PC-3 (cell line): ENCODE measurements around the gene PTPMT1. TPM values are rescaled to one million over a fixed set of nuclear protein-coding genes. Genes with fewer than 3 reads are reported as not detected.
A peak's percentile ranks its signal among the peaks of the same experiment; 100 is the strongest.

ENCODE experiments used
- ATAC-seq: fragments of 200-7000 bp; cut with Tn5 transposase; 2 replicates; pipeline ENCODE4 v1.9.1; 2020; ENCODE audit warnings: mild to moderate bottlenecking, moderate library complexity
- BruUV-seq: library from RNA; stranded (reverse); fragments of 400-500 nt; replicated peaks from 2 replicates; lab custom pipeline; 2021; lab: Mats Ljungman, UMichigan
- CTCF ChIA-PET: fragments of 300-600 bp; sonication (Branson Sonifier 250); formaldehyde crosslinking; loops from one replicate; lab custom pipeline; 2022; ENCODE audit warnings: antibody characterized with exemption; lab: Charles Lee
- POLR2A ChIA-PET: fragments of 300-600 bp; sonication (Branson Sonifier 250); formaldehyde crosslinking; loops from one replicate; lab custom pipeline; 2022; ENCODE audit warnings: antibody characterized with exemption; ENCODE audit not compliant: unreplicated experiment; lab: Charles Lee
- DNase-seq: peaks from one replicate; pipeline ENCODE4 v3.0.0-alpha.2; 2015
- H2AFZ ChIP-seq: fragments of 300-600 bp; sonication (generic); 2 replicates; pipeline ENCODE4 v1.6.0; 2016; ENCODE audit warnings: antibody characterized with exemption, low read length
- H3F3A ChIP-seq: fragments of 300-600 bp; sonication (generic); one replicate; pipeline ENCODE4 v1.6.0; 2017; ENCODE audit warnings: antibody characterized with exemption, low read length, control low read depth, mild to moderate bottlenecking; ENCODE audit not compliant: unreplicated experiment
- H3K27ac ChIP-seq: fragments of 300-600 bp; sonication (generic); 2 replicates; pipeline ENCODE4 v1.5.1; 2016; ENCODE audit warnings: mild to moderate bottlenecking, low read length
- H3K27me3 ChIP-seq: fragments of 300-600 bp; sonication (generic); 2 replicates; pipeline ENCODE4 v1.6.1; 2016; ENCODE audit warnings: low read length, mixed read lengths
- H3K36me3 ChIP-seq: fragments of 300-600 bp; sonication (generic); 2 replicates; pipeline ENCODE4 v1.6.1; 2016; ENCODE audit warnings: low read depth, mixed run types, low read length, mixed read lengths
- H3K4me1 ChIP-seq: fragments of 300-600 bp; sonication (generic); 2 replicates; pipeline ENCODE4 v1.5.1; 2016; ENCODE audit warnings: low read length; ENCODE audit not compliant: insufficient read depth
- H3K4me2 ChIP-seq: fragments of 300-600 bp; sonication (generic); 2 replicates; pipeline ENCODE4 v1.6.0; 2016; ENCODE audit warnings: low read length
- H3K4me3 ChIP-seq: fragments of 300-600 bp; sonication (generic); 2 replicates; pipeline ENCODE4 v1.5.1; 2016; ENCODE audit warnings: mild to moderate bottlenecking, low read length, mixed read lengths
- H3K79me2 ChIP-seq: fragments of 300-600 bp; sonication (generic); 2 replicates; pipeline ENCODE4 v1.6.1; 2017; ENCODE audit warnings: low read length, mixed read lengths
- H3K9ac ChIP-seq: fragments of 300-600 bp; sonication (generic); 2 replicates; pipeline ENCODE4 v1.6.0; 2016; ENCODE audit warnings: mild to moderate bottlenecking, low read length
- H3K9me2 ChIP-seq: fragments of 300-600 bp; sonication (generic); replicated peaks from 2 replicates; pipeline ENCODE4 v1.6.1; 2016; ENCODE audit warnings: mixed run types, low read length, mixed read lengths
- H3K9me3 ChIP-seq: fragments of 300-600 bp; sonication (generic); 2 replicates; pipeline ENCODE4 v1.6.1; 2016; ENCODE audit warnings: low read length, mixed read lengths
- H4K20me1 ChIP-seq: fragments of 300-600 bp; sonication (generic); 2 replicates; pipeline ENCODE4 v1.6.1; 2016; ENCODE audit warnings: low read length, mixed read lengths
- CTCF ChIP-seq: fragments of 300-600 bp; sonication (generic); conservative IDR thresholded peaks from 2 replicates; pipeline ENCODE4 v1.5.1; 2017; ENCODE audit warnings: antibody characterized with exemption, low read depth, mild to moderate bottlenecking, low read length
- EZH2 ChIP-seq: fragments of 300-600 bp; sonication (generic); IDR thresholded peaks from one replicate; pipeline ENCODE4 v1.6.1; 2017; ENCODE audit warnings: antibody characterized with exemption, mild to moderate bottlenecking, low read length; ENCODE audit not compliant: unreplicated experiment
- EZH2phosphoT487 ChIP-seq: fragments of 300-600 bp; sonication (generic); IDR thresholded peaks from 2 replicates; pipeline ENCODE4 v1.6.1; 2018; ENCODE audit warnings: mild to moderate bottlenecking, antibody characterized with exemption, low read length, borderline replicate concordance
- intact Hi-C: fragments of 100-400 bp; cut with micrococcal nuclease; formaldehyde crosslinking; loops from 2 replicates; pipeline ENCODE4 v1.9.0; 2023
- total RNA-seq: library from RNA; depleted of rRNA; stranded (reverse); fragments of >200 nt; gene quantifications from 2 replicates; pipeline ENCODE4 v1.2.3, GENCODE V29; 2014

Gene PTPMT1
- total RNA-seq, 1 experiment from 2014 or later = 212 TPM

- CTCF ChIA-PET = no interaction called here
- BruUV-seq = no TSS peak
- Histone ChIP-seq H3K27ac (peak overlapping the region; percentile 91), H3K9me2 (no peaks in the 10 kb centered on the region), H3K4me3 (peak overlapping the region; percentile 46; the same call in 1 of the 2 replicates), H3K9me3 (no peaks in the 10 kb centered on the region), H4K20me1 (peaks cover 32% of the 10 kb centered on the region), H3K27me3 (no peaks in the 10 kb centered on the region), H3K9ac (peak overlapping the region; percentile 57), H3K4me1 (peaks cover 38% of the 10 kb centered on the region), H3F3A (no peaks in the 10 kb centered on the region), H2AFZ (no peak overlapping the region), H3K4me2 (peak overlapping the region; percentile 75), H3K79me2 (peaks cover 93% of the 10 kb centered on the region), H3K36me3 (no peaks in the 10 kb centered on the region; the same call in 1 of the 2 replicates)
- intact Hi-C loops = loop anchor here (2.0 kb wide), 1 partner anchor 14 kb away; no protein-coding TSS in a partner anchor
- no peak for ATAC-seq
- no peak for DNase-seq
- POLR2A ChIA-PET = no interaction called here
- no peak for TF ChIP-seq CTCF
- TF ChIP-seq EZH2 = no peak
- TF ChIP-seq EZH2phosphoT487 = no peak
Measured at GRCh38 chr11:47538741-47539565, 26.4 kb upstream of the PTPMT1 start.

GRCh38 chr11:47539681-47540039 lies 25.7 kb upstream of the PTPMT1 start:
- Histone ChIP-seq H3K4me3 (peak overlapping the region; percentile 46; the same call in 1 of the 2 replicates), H3K9ac (peak overlapping the region; percentile 57), H3K36me3 (no peaks in the 10 kb centered on the region; the same call in 1 of the 2 replicates), H3K27me3 (no peaks in the 10 kb centered on the region), H3K9me3 (no peaks in the 10 kb centered on the region), H3F3A (no peaks in the 10 kb centered on the region), H2AFZ (no peak overlapping the region), H3K27ac (peak overlapping the region; percentile 91), H3K4me2 (peak overlapping the region; percentile 75), H3K79me2 (peaks cover 93% of the 10 kb centered on the region), H4K20me1 (peaks cover 32% of the 10 kb centered on the region), H3K9me2 (no peaks in the 10 kb centered on the region), H3K4me1 (peaks cover 38% of the 10 kb centered on the region)
- ChIA-PET POLR2A (interaction anchor here (0.5 kb wide), 1 partner anchor 39 kb away, joined by 5 read pairs; the partner anchor contains the start of genes KBTBD4 and NDUFS3), CTCF (interaction anchor here (0.7 kb wide), 1 partner anchor 15 kb away, joined by 7 read pairs; no protein-coding TSS in a partner anchor)
- BruUV-seq = TSS peak; percentile 5
- intact Hi-C loops = loop anchor here (1.0 to 2.0 kb wide), 2 partner anchors 15 to 62 kb away; no protein-coding TSS in a partner anchor
- ATAC-seq (no peak), DNase-seq (no peak)
- TF ChIP-seq CTCF = no peak
- TF ChIP-seq EZH2 = no peak
- TF ChIP-seq EZH2phosphoT487 = no peak
